Psoas muscle (tissue), 8 donors: Measurements from ENCODE around the gene CNDP1. TPM values are rescaled to one million over a fixed set of nuclear protein-coding genes. Genes with fewer than 3 reads are reported as not detected.

ENCODE experiments used
- ATAC-seq, 4 donors: fragments of 200-7000 bp; cut with Tn5 transposase; one replicate each; pipeline ENCODE4 v1.9.1; 2020; ENCODE audit warnings: moderate library complexity in 3 of 4, mild to moderate bottlenecking in 2 of 4
- DNase-seq, 2 donors: peaks; one replicate each; pipeline ENCODE4 v3.0.0-alpha.2; 2020
- H3K27ac ChIP-seq: fragments of 200-600 bp; one replicate; pipeline ENCODE4 v1.8.0; 2022
- H3K27me3 ChIP-seq, 3 donors: fragments of 200-600 bp in 1 of 3; one replicate each; pipeline versions ENCODE4 v1.6.1 to v1.8.0; 2013 to 2022; ENCODE audit warnings: low read length in 2 of 3, mild to moderate bottlenecking in 2 of 3, moderate library complexity in 1 of 3; ENCODE audit not compliant: insufficient read depth in 3 of 3
- H3K36me3 ChIP-seq, 2 donors: fragments of 200-600 bp in 1 of 2; one replicate each; pipeline versions ENCODE4 v1.6.1 to v1.8.0; 2013 to 2022; ENCODE audit warnings: low read depth in 1 of 2, mild to moderate bottlenecking in 1 of 2, moderate library complexity in 1 of 2; ENCODE audit not compliant: insufficient read depth in 1 of 2
- H3K4me1 ChIP-seq: fragments of 200-600 bp; one replicate; pipeline ENCODE4 v1.8.0; 2022
- H3K4me3 ChIP-seq: fragments of 200-600 bp; one replicate; pipeline ENCODE4 v1.8.0; 2022; ENCODE audit warnings: mild to moderate bottlenecking
- H3K9me3 ChIP-seq: fragments of 200-600 bp; one replicate; pipeline ENCODE4 v1.8.0; 2022
- CTCF ChIP-seq: fragments of 200-600 bp; IDR thresholded peaks from one replicate; pipeline ENCODE4 v1.8.0; 2022; ENCODE audit warnings: antibody characterized with exemption
- WGBS, 3 donors: extraction: QIAGEN DNeasy Blood & Tissue Kit; methylation state at CpG; one replicate each; pipeline versions ENCODE4 v1.1.6 to v1.1.7; 2013; 5-methylcytosine and 5-hydroxymethylcytosine counted together
- intact Hi-C, 2 donors: fragments of 100-400 bp; cut with DNase I; formaldehyde crosslinking; loops; one replicate each; pipeline versions ENCODE4 v1.11.0 to v1.14.2; 2022
- polyA plus RNA-seq, 3 donors: library from polyadenylated mRNA; stranded (reverse); fragments of 200-250 nt; gene quantifications; one replicate each; pipeline ENCODE4 v1.2.3, GENCODE V29; 2013
- total RNA-seq, 4 donors: library from RNA; stranded (reverse); fragmentation: NEBNext Ultra II Directional in 2 of 4; extraction: Animal tissue kit (Norgen Biotek cat#: 25700) in 2 of 4; gene quantifications; one replicate each; pipeline versions ENCODE4 v1.2.1 to v1.2.4, GENCODE V29; 2021 to 2023
- donor health status: healthy with polysubstance abuse.
- donor health status: DM: no; HTN: no; CAD: no; lungs with moderate emphysema.
- donor health status: Bipolar disorder and iron deficiency.
- donor health status: healthy.
- donor health status: DM: yes; HTN: yes; CAD: no.
- donor health status: DM: no; HTN: no; CAD: no.
- donor health status: DM: no; HTN: no; CAD: no.
- donor health status: DM: yes; HTN: yes; CAD: no.

Gene CNDP1
- total and polyA plus RNA-seq, 7 donors, result 0.04 TPM; not detected in 6

DNA sequence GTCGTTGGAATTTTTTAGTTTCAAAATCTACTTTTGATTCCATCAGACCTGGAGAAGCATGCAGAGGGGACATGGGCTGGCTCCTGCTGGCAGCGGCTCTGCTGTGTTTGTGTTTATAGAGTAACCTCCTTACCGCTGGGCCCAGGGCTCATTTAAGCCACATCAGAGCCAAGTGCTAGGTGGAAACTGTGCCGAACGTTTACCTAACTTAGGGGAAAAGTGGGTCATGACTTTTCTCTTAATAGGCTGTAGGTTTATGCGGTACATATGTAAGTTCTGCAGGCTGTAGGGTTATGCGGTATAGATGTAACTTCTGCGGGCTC, 20.5 kb upstream of the CNDP1 start:
- Histone ChIP-seq H3K4me3 (no peak overlapping the region), H3K27ac (no peak overlapping the region), H3K9me3 (no peaks in the 10 kb centered on the region), H3K4me1 (no peaks in the 10 kb centered on the region), H3K27me3 (no peaks in the 10 kb centered on the region), H3K36me3 (peaks cover 9 to 98% of the 10 kb centered on the region in 2 donors)
- ATAC-seq, result no peak
- DNase-seq, result no peak
- no peak for TF ChIP-seq CTCF
- intact Hi-C loops, result no loop called here
- 83 to 88% (median 85%) methylated on average over 8 of the region's 8 CpGs for WGBS, 3 donors

DNA sequence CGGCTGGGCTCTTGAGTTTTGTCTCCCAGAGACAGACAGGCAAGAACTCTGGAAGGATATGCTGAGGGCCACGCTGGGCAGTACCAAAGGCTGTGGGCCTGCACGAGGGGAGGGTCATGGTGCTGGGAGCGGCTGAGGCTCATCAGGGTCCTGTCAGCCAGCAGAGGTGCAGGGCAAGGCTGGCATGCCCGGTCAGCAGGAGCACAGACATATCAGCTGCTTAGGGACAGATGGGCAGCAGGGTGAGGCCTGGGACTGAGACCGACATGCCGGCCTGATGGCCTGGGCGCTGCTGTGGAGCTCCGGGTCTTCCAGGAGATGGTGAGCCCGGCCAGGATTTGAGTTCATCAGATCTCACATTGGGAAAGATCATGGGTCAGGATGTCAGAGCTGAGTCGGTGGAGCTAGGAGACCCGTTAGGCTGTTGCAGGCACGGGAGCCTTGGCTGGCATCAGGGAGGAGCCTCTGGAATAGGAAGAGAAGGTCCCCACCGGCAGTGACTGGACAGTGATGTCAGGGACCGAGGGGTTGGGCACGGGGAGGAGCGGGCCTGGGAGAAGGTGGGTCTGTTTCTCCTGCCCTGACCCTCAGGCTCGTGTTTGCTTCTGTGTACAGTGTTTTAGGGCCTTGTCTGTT, 19.3 kb upstream of the CNDP1 start:
- no peaks in the 10 kb centered on the region for H3K4me1 ChIP-seq
- ATAC-seq, result no peak
- H3K27ac ChIP-seq, result no peak overlapping the region
- DNase-seq, result no peak
- no peak overlapping the region for H3K4me3 ChIP-seq
- TF ChIP-seq CTCF, result no peak
- peaks cover 4 to 98% of the 10 kb centered on the region in 2 donors for H3K36me3 ChIP-seq
- intact Hi-C loops, result no loop called here
- WGBS, 3 donors, result 89 to 93% (median 92%) methylated on average over 18 of the region's 18 CpGs
- no peaks in the 10 kb centered on the region for H3K9me3 ChIP-seq
- no peaks in the 10 kb centered on the region for H3K27me3 ChIP-seq

GRCh38 chr18:74515620-74516231, 18.6 kb upstream of the CNDP1 start:
- 88 to 94% (median 93%) methylated on average over 13 of the region's 13 CpGs for WGBS, 3 donors
- Histone ChIP-seq H3K4me3 (no peak overlapping the region), H3K9me3 (no peaks in the 10 kb centered on the region), H3K27me3 (no peaks in the 10 kb centered on the region), H3K4me1 (no peaks in the 10 kb centered on the region), H3K36me3 (peaks cover 4 to 98% of the 10 kb centered on the region in 2 donors), H3K27ac (no peak overlapping the region)
- ATAC-seq (no peak), DNase-seq (no peak)
- intact Hi-C loops, result no loop called here
- no peak for TF ChIP-seq CTCF

GRCh38 chr18:74516271-74517235, 17.7 kb upstream of the CNDP1 start:
- no peak for DNase-seq
- 92 to 95% (median 93%) methylated on average over 35 of the region's 35 CpGs for WGBS, 3 donors
- TF ChIP-seq CTCF, result no peak
- H3K27me3 ChIP-seq, result no peaks in the 10 kb centered on the region
- H3K27ac ChIP-seq, result no peak overlapping the region
- ATAC-seq, result no peak
- H3K9me3 ChIP-seq, result no peaks in the 10 kb centered on the region
- H3K4me1 ChIP-seq, result no peaks in the 10 kb centered on the region
- no peak overlapping the region for H3K4me3 ChIP-seq
- H3K36me3 ChIP-seq, result peaks cover 4 to 98% of the 10 kb centered on the region in 2 donors
- intact Hi-C loops, result no loop called here
